Measurements from ENCODE around the gene CYGB.

- TF ChIP-seq POLR2AphosphoS5 (IDR thresholded peaks at IDR 0.05) = peak; percentile 19
- TF ChIP-seq CTCF (IDR thresholded peaks at IDR 0.05) = no peak
- TF ChIP-seq POLR2A (IDR thresholded peaks at IDR 0.05) = no peak
Observed at GRCh38 chr17:76582660-76583059, 45.2 kb upstream of the CYGB start.
